DND-41 (cell line): ENCODE measurements around the gene SPEM2.

Experiments used
- ATAC-seq: fragments of 200-7000 bp; cut with Tn5 transposase; 3 replicates; pipeline ENCODE4 v1.9.1; 2021; ENCODE audit warnings: low read depth; ENCODE audit not compliant: insufficient read depth
- DNase-seq: peaks from one replicate; pipeline ENCODE4 v3.0.0-alpha.2; 2020
- H2AFZ ChIP-seq: 2 replicates; pipeline ENCODE4 v1.6.0; 2012; ENCODE audit warnings: low read depth, low read length
- H3K27ac ChIP-seq: 2 replicates; pipeline ENCODE4 v1.5.1; 2012; ENCODE audit warnings: low read length, inconsistent platforms
- H3K27me3 ChIP-seq: fragments of 200-600 bp; sonication (generic); 2 replicates; pipeline ENCODE4 v1.6.0; 2012; ENCODE audit warnings: low read length, mild to moderate bottlenecking, inconsistent platforms; ENCODE audit not compliant: insufficient read depth, poor library complexity
- H3K36me3 ChIP-seq: 2 replicates; pipeline ENCODE4 v1.5.1; 2012; ENCODE audit warnings: low read length, inconsistent platforms; ENCODE audit not compliant: insufficient read depth
- H3K4me1 ChIP-seq: 2 replicates; pipeline ENCODE4 v1.5.1; 2012; ENCODE audit warnings: mild to moderate bottlenecking, low read length; ENCODE audit not compliant: insufficient read depth
- H3K4me2 ChIP-seq: 2 replicates; pipeline ENCODE4 v1.6.0; 2012; ENCODE audit warnings: mild to moderate bottlenecking, moderate library complexity, low read length, inconsistent platforms; ENCODE audit not compliant: insufficient read depth
- H3K4me3 ChIP-seq, 2 experiments: fragments of 200-600 bp in 1 of 2; shearing (Covaris generic) in 1 of 2; 2 replicates each; pipeline ENCODE4 v1.5.1; 2012 to 2016; ENCODE audit warnings: inconsistent platforms in 2 of 2, low read length in 2 of 2, mild to moderate bottlenecking in 2 of 2, low read depth in 1 of 2, moderate library complexity in 1 of 2
- H3K79me2 ChIP-seq: 2 replicates; pipeline ENCODE4 v1.6.0; 2012; ENCODE audit warnings: low read length, inconsistent platforms; ENCODE audit not compliant: insufficient read depth
- H3K9ac ChIP-seq: 2 replicates; pipeline ENCODE4 v1.6.0; 2012; ENCODE audit warnings: low read depth, mild to moderate bottlenecking, inconsistent platforms, low read length, moderate library complexity
- H3K9me3 ChIP-seq: 2 replicates; pipeline ENCODE4 v1.5.1; 2012; ENCODE audit warnings: low read length, moderate library complexity, mild to moderate bottlenecking, inconsistent platforms; ENCODE audit not compliant: insufficient read depth, severe bottlenecking
- H4K20me1 ChIP-seq: 2 replicates; pipeline ENCODE4 v1.6.0; 2012; ENCODE audit warnings: low read length; ENCODE audit not compliant: insufficient read depth
- EZH2 ChIP-seq: IDR thresholded peaks from 3 replicates; pipeline ENCODE4 v1.6.1; 2012; ENCODE audit warnings: borderline replicate concordance, low read depth, mild to moderate bottlenecking, moderate library complexity, low read length, inconsistent platforms; ENCODE audit not compliant: severe bottlenecking
- TF ChIP-seq, protein P1 (sequence below): IDR thresholded peaks from 2 replicates; pipeline ENCODE4 v1.5.1; 2012; ENCODE audit warnings: borderline replicate concordance, low read length, moderate library complexity, mild to moderate bottlenecking; ENCODE audit not compliant: poor library complexity, severe bottlenecking; ENCODE audit errors: extremely low read depth

Gene SPEM2

DNA sequence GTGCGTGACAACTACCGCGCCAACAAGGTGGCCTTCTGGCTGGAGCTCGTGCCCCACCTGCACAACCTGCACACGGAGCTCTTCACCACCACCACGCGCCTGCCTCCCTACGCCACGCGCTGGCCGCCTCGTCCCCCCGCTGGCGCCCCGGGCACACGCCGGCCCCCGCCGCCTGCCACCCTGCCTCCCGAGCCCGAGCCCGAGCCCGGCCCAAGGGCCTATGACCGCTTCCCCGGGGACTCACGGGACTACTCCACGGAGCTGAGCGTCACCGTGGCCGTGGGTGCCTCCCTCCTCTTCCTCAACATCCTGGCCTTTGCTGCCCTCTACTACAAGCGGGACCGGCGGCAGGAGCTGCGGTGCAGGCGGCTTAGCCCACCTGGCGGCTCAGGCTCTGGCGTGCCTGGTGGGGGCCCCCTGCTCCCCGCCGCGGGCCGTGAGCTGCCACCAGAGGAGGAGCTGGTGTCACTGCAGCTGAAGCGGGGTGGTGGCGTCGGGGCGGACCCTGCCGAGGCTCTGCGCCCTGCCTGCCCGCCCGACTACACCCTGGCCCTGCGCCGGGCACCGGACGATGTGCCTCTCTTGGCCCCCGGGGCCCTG, 8.3 kb upstream of the SPEM2 start:
- Histone ChIP-seq H3K27ac (no peak overlapping the region), H3K27me3 (no peaks in the 10 kb centered on the region), H4K20me1 (no peaks in the 10 kb centered on the region), H3K4me2 (no peak overlapping the region), H3K9me3 (no peaks in the 10 kb centered on the region), H3K4me3 (no peak overlapping the region), H3K4me1 (no peaks in the 10 kb centered on the region), H3K9ac (no peak overlapping the region), H3K79me2 (no peaks in the 10 kb centered on the region), H3K36me3 (no peaks in the 10 kb centered on the region), H2AFZ (no peak overlapping the region)
- ATAC-seq (no peak), DNase-seq (no peak)
- TF ChIP-seq EZH2 = no peak
- TF ChIP-seq, protein P1, sequence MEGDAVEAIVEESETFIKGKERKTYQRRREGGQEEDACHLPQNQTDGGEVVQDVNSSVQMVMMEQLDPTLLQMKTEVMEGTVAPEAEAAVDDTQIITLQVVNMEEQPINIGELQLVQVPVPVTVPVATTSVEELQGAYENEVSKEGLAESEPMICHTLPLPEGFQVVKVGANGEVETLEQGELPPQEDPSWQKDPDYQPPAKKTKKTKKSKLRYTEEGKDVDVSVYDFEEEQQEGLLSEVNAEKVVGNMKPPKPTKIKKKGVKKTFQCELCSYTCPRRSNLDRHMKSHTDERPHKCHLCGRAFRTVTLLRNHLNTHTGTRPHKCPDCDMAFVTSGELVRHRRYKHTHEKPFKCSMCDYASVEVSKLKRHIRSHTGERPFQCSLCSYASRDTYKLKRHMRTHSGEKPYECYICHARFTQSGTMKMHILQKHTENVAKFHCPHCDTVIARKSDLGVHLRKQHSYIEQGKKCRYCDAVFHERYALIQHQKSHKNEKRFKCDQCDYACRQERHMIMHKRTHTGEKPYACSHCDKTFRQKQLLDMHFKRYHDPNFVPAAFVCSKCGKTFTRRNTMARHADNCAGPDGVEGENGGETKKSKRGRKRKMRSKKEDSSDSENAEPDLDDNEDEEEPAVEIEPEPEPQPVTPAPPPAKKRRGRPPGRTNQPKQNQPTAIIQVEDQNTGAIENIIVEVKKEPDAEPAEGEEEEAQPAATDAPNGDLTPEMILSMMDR = no peak

DNA sequence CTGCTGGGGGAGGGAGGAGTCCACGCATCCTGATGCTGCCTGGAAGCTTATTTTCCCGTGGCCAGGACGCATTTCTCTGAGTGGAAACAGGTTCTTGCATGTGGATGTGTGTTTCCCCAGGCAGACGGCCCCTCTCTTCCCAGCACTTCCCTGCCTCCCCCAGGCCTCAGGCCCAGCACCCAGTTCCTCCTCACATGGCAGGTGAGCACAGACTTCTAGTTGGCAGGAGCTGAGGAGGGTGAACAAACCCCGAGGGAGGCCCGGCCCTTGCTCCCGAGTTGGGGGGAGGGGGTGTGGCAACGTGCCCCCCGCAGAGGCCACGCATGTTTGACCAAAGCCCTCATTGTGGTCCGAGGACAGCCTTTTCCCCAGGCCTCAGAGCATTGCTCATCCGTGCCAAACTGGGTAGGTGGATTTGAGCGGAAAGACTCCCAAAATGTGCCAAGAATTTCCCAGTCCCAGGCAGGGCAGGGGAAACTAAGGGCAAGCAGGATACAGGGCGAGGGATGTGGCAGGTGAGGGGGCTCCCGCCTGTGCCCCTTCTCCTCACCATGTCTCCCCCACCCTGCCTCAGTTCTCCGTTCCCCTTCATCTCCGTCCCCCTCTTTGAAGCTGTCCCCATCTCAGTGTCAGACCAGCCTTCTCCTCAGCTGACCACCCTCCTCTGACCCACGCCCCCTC, 6.8 kb upstream of the SPEM2 start:
- Histone ChIP-seq H4K20me1 (no peaks in the 10 kb centered on the region), H3K4me1 (no peaks in the 10 kb centered on the region), H3K9ac (no peak overlapping the region), H3K9me3 (no peaks in the 10 kb centered on the region), H3K4me2 (no peak overlapping the region), H3K36me3 (no peaks in the 10 kb centered on the region), H3K27me3 (no peaks in the 10 kb centered on the region), H3K4me3 (no peak overlapping the region), H2AFZ (no peak overlapping the region), H3K79me2 (no peaks in the 10 kb centered on the region), H3K27ac (no peak overlapping the region)
- ATAC-seq = no peak
- no peak for DNase-seq
- TF ChIP-seq, protein P1 = no peak
- TF ChIP-seq EZH2 = no peak

DNA sequence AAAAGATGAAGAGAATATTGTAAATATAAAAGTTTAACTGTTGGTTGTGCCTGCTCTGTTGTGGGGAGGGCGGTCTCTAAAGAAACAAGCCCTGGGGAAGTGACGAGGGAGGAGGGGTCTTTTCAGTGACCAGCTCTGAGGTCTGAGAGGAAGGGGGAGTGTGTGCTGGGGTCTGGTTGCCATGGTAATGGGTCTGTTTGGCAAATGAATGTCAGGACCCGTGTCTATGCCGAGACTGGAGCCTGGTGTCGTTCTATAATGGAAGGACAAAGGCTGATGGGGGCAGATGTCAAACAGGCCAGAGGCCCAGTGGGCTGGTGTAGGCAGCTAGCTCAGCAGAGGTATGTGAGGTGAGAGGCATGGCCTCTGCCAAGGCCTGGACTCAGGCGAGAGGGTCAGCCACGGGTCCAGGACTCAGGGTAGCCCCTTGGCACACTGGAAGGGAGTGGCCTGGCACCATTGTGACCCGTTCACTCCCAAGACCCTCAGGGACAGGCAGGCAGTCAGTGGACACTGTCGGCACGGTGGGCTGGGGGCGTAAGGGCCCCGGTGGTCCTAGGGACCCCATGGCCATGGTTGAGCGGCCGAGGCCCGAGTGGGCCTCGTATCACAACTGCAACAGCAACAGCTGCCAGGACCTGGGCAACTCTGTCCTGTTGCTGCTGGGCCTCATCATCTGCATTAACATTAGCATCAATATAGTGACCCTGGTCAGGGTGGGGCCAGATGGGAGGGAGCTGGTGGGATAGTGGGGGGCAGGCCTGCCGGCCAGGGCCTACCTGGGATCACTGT, 5.4 kb upstream of the SPEM2 start, which contains the start of gene SPEM1:
Gene SPEM1, plus strand, starts transcription at position 506 of the 792 bp plus-strand sequence. Its CDS starts 61 bp downstream, at position 567.
- no peak within 1 kb of the TSS for H3K4me2 ChIP-seq
- H3K4me3 ChIP-seq = no peak within 1 kb of the TSS
- H3K9ac ChIP-seq = no peak within 1 kb of the TSS
- H3K27ac ChIP-seq = no peak within 1 kb of the TSS
- H3K27me3 ChIP-seq = no peaks in the 10 kb centered on the region
- no peaks in the 10 kb centered on the region for H3K9me3 ChIP-seq
- H2AFZ ChIP-seq = no peak within 1 kb of the TSS
- DNase-seq = no peak
- no peak for ATAC-seq
- H3K79me2 ChIP-seq = no peaks in the 10 kb centered on the region
- no peaks in the 10 kb centered on the region for H3K4me1 ChIP-seq
- H4K20me1 ChIP-seq = no peaks in the 10 kb centered on the region
- H3K36me3 ChIP-seq = no peaks in the 10 kb centered on the region
- TF ChIP-seq, protein P1 = no peak
